Measurements from ENCODE around the gene EVL.

- TF ChIP-seq CTCF (IDR thresholded peaks at IDR 0.05) (no peak), POLR2A (IDR thresholded peaks at IDR 0.05) (no peak)
These were observed 22.9 kb upstream of the EVL start for GRCh38 chr14:100042286-100042685.

All from prostate gland (tissue), 2 donors.